Type B pancreatic cell (in vitro differentiated cells): Measurements from ENCODE around the gene ZNF664. TPM values are rescaled to one million over a fixed set of nuclear protein-coding genes. Genes with fewer than 3 reads are reported as not detected.
A peak's percentile ranks its signal among the peaks of the same experiment; 100 is the strongest.

ENCODE experiments used
- DNase-seq: peaks from one replicate; pipeline ENCODE4 v3.0.0; 2021; ENCODE audit warnings: mixed read lengths; ENCODE audit not compliant: unreplicated experiment; ENCODE audit errors: extremely low spot score
- H3K27ac Mint-ChIP-seq: 2 replicates; pipeline ENCODE4 v1.8.0; 2021; ENCODE audit warnings: mild to moderate bottlenecking, mixed read lengths
- H3K27me3 Mint-ChIP-seq: 2 replicates; pipeline ENCODE4 v1.8.0; 2021; ENCODE audit warnings: mixed read lengths
- H3K36me3 Mint-ChIP-seq: 2 replicates; pipeline ENCODE4 v1.8.0; 2021; ENCODE audit warnings: mixed read lengths
- H3K4me1 Mint-ChIP-seq: one replicate; pipeline ENCODE4 v1.8.0; 2021; ENCODE audit warnings: mixed read lengths; ENCODE audit not compliant: unreplicated experiment
- H3K4me3 Mint-ChIP-seq: 2 replicates; pipeline ENCODE4 v1.8.0; 2021; ENCODE audit warnings: mild to moderate bottlenecking, mixed read lengths
- H3K9me3 Mint-ChIP-seq: 2 replicates; pipeline ENCODE4 v1.8.0; 2021; ENCODE audit warnings: mixed read lengths
- CTCF ChIP-seq: fragments of 200-600 bp; sonication (generic); conservative IDR thresholded peaks from 2 replicates; pipeline ENCODE4 v1.5.0; 2021; ENCODE audit warnings: antibody characterized with exemption, mild to moderate bottlenecking
- total RNA-seq: library from RNA; stranded (reverse); gene quantifications from 2 replicates; pipeline ENCODE4 v1.2.1, GENCODE V29; 2021; ENCODE audit warnings: low replicate concordance

Gene ZNF664
- total RNA-seq, 1 donor from 2014 or later, result 149 TPM

GRCh38 chr12:123948401-123948795, 24.6 kb upstream of the ZNF664 start:
- Mint-ChIP-seq H3K36me3 (peaks cover 5% of the 10 kb centered on the region), H3K4me3 (peak overlapping the region; percentile 20), H3K9me3 (no peaks in the 10 kb centered on the region), H3K27ac (no peak overlapping the region), H3K27me3 (no peaks in the 10 kb centered on the region), H3K4me1 (peaks cover 32% of the 10 kb centered on the region)
- TF ChIP-seq CTCF, result no peak
- DNase-seq, result no peak

GRCh38 chr12:123948796-123949769, 23.9 kb upstream of the ZNF664 start:
- Mint-ChIP-seq H3K27me3 (no peaks in the 10 kb centered on the region), H3K9me3 (no peaks in the 10 kb centered on the region), H3K4me3 (peak overlapping the region; percentile 26), H3K27ac (no peak overlapping the region), H3K4me1 (peaks cover 32% of the 10 kb centered on the region), H3K36me3 (peaks cover 5% of the 10 kb centered on the region)
- DNase-seq, result no peak
- no peak for TF ChIP-seq CTCF

- H3K9me3 Mint-ChIP-seq, result no peaks in the 10 kb centered on the region
- no peak for TF ChIP-seq CTCF
- H3K36me3 Mint-ChIP-seq, result peaks cover under 1% of the 10 kb centered on the region
- H3K4me3 Mint-ChIP-seq, result no peak overlapping the region
- H3K4me1 Mint-ChIP-seq, result peaks cover 28% of the 10 kb centered on the region
- H3K27ac Mint-ChIP-seq, result no peak overlapping the region
- H3K27me3 Mint-ChIP-seq, result no peaks in the 10 kb centered on the region
- no peak for DNase-seq
Measured at GRCh38 chr12:123949770-123950165, 23.2 kb upstream of the ZNF664 start.

- H3K4me3 Mint-ChIP-seq, result no peak overlapping the region
- H3K4me1 Mint-ChIP-seq, result peaks cover 27% of the 10 kb centered on the region
Measured at GRCh38 chr12:123950476-123951349, 22.3 kb upstream of the ZNF664 start.

More at GRCh38 chr12:123950476-123951349, 22.3 kb upstream of the ZNF664 start:
- Mint-ChIP-seq H3K36me3 (no peaks in the 10 kb centered on the region), H3K27ac (no peak overlapping the region), H3K9me3 (no peaks in the 10 kb centered on the region), H3K27me3 (no peaks in the 10 kb centered on the region)
- DNase-seq, result no peak
- no peak for TF ChIP-seq CTCF
